GM23338 (cell line): ENCODE measurements around the gene MYLK. TPM values are rescaled to one million over a fixed set of nuclear protein-coding genes. Genes with fewer than 3 reads are reported as not detected.

Experiments
- ATAC-seq: fragments of 200-7000 bp; cut with Tn5 transposase; 3 replicates; pipeline ENCODE4 v1.9.1; 2020
- DNase-seq: peaks from one replicate; pipeline ENCODE4 v3.0.0-alpha.2; 2015; ENCODE audit warnings: low spot score
- H2AFZ ChIP-seq: fragments of 200-600 bp; sonication (generic); 2 replicates; pipeline ENCODE4 v1.8.0; 2016; ENCODE audit warnings: antibody characterized with exemption, mild to moderate bottlenecking, moderate library complexity
- H3F3A ChIP-seq: fragments of 200-600 bp; sonication (generic); replicated peaks from 2 replicates; pipeline ENCODE4 v1.8.0; 2017; ENCODE audit warnings: antibody characterized with exemption, mixed run types, low read depth
- H3K27ac ChIP-seq: fragments of 200-600 bp; sonication (generic); 2 replicates; pipeline ENCODE4 v1.6.1; 2016; ENCODE audit warnings: low read depth
- H3K27me3 ChIP-seq: fragments of 200-600 bp; sonication (generic); 2 replicates; pipeline ENCODE4 v1.8.0; 2016; ENCODE audit warnings: mild to moderate bottlenecking, mixed run types, moderate library complexity; ENCODE audit not compliant: insufficient read depth
- H3K36me3 ChIP-seq: fragments of 200-600 bp; sonication (generic); 2 replicates; pipeline ENCODE4 v1.8.0; 2016; ENCODE audit warnings: mild to moderate bottlenecking; ENCODE audit not compliant: insufficient read depth
- H3K4me1 ChIP-seq: fragments of 200-600 bp; sonication (generic); 2 replicates; pipeline ENCODE4 v1.8.0; 2016; ENCODE audit warnings: mild to moderate bottlenecking, moderate library complexity; ENCODE audit not compliant: insufficient read depth
- H3K4me2 ChIP-seq: fragments of 200-600 bp; sonication (generic); 2 replicates; pipeline ENCODE4 v1.7.1; 2017; ENCODE audit warnings: mixed run types
- H3K4me3 ChIP-seq: fragments of 200-600 bp; sonication (generic); 2 replicates; pipeline ENCODE4 v1.6.1; 2016; ENCODE audit warnings: mixed run types
- H3K79me2 ChIP-seq: fragments of 200-600 bp; sonication (generic); replicated peaks from 2 replicates; pipeline ENCODE4 v1.8.0; 2017; ENCODE audit warnings: mild to moderate bottlenecking; ENCODE audit not compliant: insufficient read depth
- H3K9me2 ChIP-seq: fragments of 200-600 bp; sonication (generic); 2 replicates; pipeline ENCODE4 v1.8.0; 2017; ENCODE audit not compliant: insufficient read depth
- H4K20me1 ChIP-seq: fragments of 200-600 bp; sonication (generic); replicated peaks from 2 replicates; pipeline ENCODE4 v1.8.0; 2017; ENCODE audit warnings: mild to moderate bottlenecking; ENCODE audit not compliant: insufficient read depth
- H3K27ac Mint-ChIP-seq: 2 replicates; pipeline ENCODE4 v1.8.0; 2020; ENCODE audit warnings: inconsistent platforms, mild to moderate bottlenecking, moderate library complexity, mixed read lengths
- H3K27me3 Mint-ChIP-seq: 3 replicates; pipeline ENCODE4 v1.8.0; 2022; ENCODE audit warnings: low read depth, mild to moderate bottlenecking, moderate library complexity, mixed read lengths, inconsistent platforms; ENCODE audit not compliant: insufficient read depth, poor library complexity
- H3K36me3 Mint-ChIP-seq: 3 replicates; pipeline ENCODE4 v1.8.0; 2021; ENCODE audit warnings: low read depth, mild to moderate bottlenecking, inconsistent platforms, moderate library complexity, mixed read lengths
- H3K4me1 Mint-ChIP-seq: 3 replicates; pipeline ENCODE4 v1.8.0; 2020; ENCODE audit warnings: mild to moderate bottlenecking, inconsistent platforms, mixed read lengths
- H3K4me3 Mint-ChIP-seq: 3 replicates; pipeline ENCODE4 v1.8.0; 2021; ENCODE audit warnings: moderate library complexity, mild to moderate bottlenecking, inconsistent platforms, mixed read lengths
- H3K9me3 Mint-ChIP-seq: 3 replicates; pipeline ENCODE4 v1.8.0; 2020; ENCODE audit warnings: moderate library complexity, mild to moderate bottlenecking, inconsistent platforms, mixed read lengths
- EZH2 ChIP-seq: fragments of 200-600 bp; sonication (generic); IDR thresholded peaks from one replicate; pipeline ENCODE4 v1.8.0; 2017; ENCODE audit warnings: antibody characterized with exemption, mild to moderate bottlenecking, low read depth; ENCODE audit not compliant: unreplicated experiment
- EZH2phosphoT487 ChIP-seq: fragments of 200-600 bp; sonication (generic); IDR thresholded peaks from one replicate; pipeline ENCODE4 v1.8.1; 2018; ENCODE audit warnings: antibody characterized with exemption; ENCODE audit not compliant: unreplicated experiment
- POLR2AphosphoS5 ChIP-seq: IDR thresholded peaks from 2 replicates; pipeline ENCODE4 v1.6.1; 2016; ENCODE audit warnings: antibody characterized with exemption, low read depth
- STAT1 ChIP-seq: IDR thresholded peaks from one replicate; pipeline ENCODE4 v1.6.1; 2016; ENCODE audit warnings: antibody characterized with exemption; ENCODE audit not compliant: unreplicated experiment
- ZNF114 ChIP-seq: fragments of 250-450 bp; sonication (Bioruptor Pico); IDR thresholded peaks from 2 replicates; pipeline ENCODE4 v1.5.0; 2020; ENCODE audit warnings: mild to moderate bottlenecking, moderate library complexity
- ZNF462 ChIP-seq: fragments of 250-450 bp; sonication (Bioruptor Pico); IDR thresholded peaks from 2 replicates; pipeline ENCODE4 v1.5.0; 2020; ENCODE audit warnings: mild to moderate bottlenecking, moderate library complexity
- polyA plus RNA-seq: library from polyadenylated mRNA; unstranded; fragments of >200 nt; fragmentation: Nextera tagmentation; extraction: Ambion mirVana; gene quantifications from 2 replicates; pipeline ENCODE4 v1.2.1, GENCODE V29; 2016
- total RNA-seq: library from RNA; depleted of rRNA; stranded (reverse); fragments of >200 nt; shearing (Covaris generic); gene quantifications from 2 replicates; pipeline ENCODE4 v1.2.3, GENCODE V29; 2014
- TF ChIP-seq, protein P1 (sequence below), 2 experiments: fragments of 200-600 bp in 1 of 2; sonication (generic) in 1 of 2; conservative IDR thresholded peaks; 2 replicates each; pipeline versions ENCODE4 v1.5.1 to v1.6.1; 2016 to 2017; ENCODE audit warnings: antibody characterized with exemption in 2 of 2, low read depth in 2 of 2, mild to moderate bottlenecking in 2 of 2, moderate library complexity in 1 of 2

Gene MYLK
- total and polyA plus RNA-seq, 2 experiments from 2014 or later = 11.5 to 17.9 TPM

GRCh38 chr3:123661973-123662372, 222.2 kb downstream of the MYLK start (continued):
- TF ChIP-seq ZNF462 (CRISPR knock-in tag) = no peak
- TF ChIP-seq EZH2 = no peak
- TF ChIP-seq STAT1 = no peak
- TF ChIP-seq ZNF114 (CRISPR knock-in tag) = no peak
- TF ChIP-seq, protein P1, sequence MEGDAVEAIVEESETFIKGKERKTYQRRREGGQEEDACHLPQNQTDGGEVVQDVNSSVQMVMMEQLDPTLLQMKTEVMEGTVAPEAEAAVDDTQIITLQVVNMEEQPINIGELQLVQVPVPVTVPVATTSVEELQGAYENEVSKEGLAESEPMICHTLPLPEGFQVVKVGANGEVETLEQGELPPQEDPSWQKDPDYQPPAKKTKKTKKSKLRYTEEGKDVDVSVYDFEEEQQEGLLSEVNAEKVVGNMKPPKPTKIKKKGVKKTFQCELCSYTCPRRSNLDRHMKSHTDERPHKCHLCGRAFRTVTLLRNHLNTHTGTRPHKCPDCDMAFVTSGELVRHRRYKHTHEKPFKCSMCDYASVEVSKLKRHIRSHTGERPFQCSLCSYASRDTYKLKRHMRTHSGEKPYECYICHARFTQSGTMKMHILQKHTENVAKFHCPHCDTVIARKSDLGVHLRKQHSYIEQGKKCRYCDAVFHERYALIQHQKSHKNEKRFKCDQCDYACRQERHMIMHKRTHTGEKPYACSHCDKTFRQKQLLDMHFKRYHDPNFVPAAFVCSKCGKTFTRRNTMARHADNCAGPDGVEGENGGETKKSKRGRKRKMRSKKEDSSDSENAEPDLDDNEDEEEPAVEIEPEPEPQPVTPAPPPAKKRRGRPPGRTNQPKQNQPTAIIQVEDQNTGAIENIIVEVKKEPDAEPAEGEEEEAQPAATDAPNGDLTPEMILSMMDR (conservative IDR thresholded peaks at IDR 0.05; ENCODE audit: low read depth in 2 of 2) = no peak
- TF ChIP-seq POLR2AphosphoS5 = no peak

DNA sequence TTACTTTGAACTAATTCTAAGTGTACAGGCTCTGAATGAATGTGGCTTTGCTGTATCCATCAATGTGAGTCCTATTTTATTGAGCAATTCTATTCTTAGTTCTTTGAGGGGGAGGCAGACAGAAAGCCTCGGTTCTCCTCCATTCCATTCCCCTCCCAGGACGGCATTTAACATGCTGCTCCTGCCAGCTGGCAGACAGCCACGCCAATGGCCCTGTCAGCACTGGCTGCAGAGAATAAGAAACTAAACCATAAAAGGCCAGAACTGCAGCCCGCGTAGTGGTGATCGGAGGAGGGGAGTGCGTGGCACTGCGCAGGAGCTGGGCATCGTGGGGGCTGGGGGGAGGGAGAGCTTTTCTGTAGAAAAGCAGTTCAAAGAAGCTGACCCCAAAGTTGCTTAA, 223.2 kb downstream of the MYLK start:
- no peak overlapping the region for H3K4me3 ChIP-seq
- H3K4me2 ChIP-seq = no peak overlapping the region
- H3K4me1 ChIP-seq = no peaks in the 10 kb centered on the region
- H3K27ac ChIP-seq = no peak overlapping the region
- no peaks in the 10 kb centered on the region for H3K27me3 ChIP-seq
- H3K9me3 Mint-ChIP-seq = peaks cover 6% of the 10 kb centered on the region
- peaks cover 5% of the 10 kb centered on the region for H3K27me3 Mint-ChIP-seq
- H3K4me3 Mint-ChIP-seq = no peak overlapping the region
- DNase-seq (no peak), ATAC-seq (no peak)
- no peak overlapping the region for H2AFZ ChIP-seq
- H3K36me3 ChIP-seq = no peaks in the 10 kb centered on the region; the same call in 1 of the 2 replicates
- no peaks in the 10 kb centered on the region for H3K4me1 Mint-ChIP-seq
- H4K20me1 ChIP-seq = no peaks in the 10 kb centered on the region
- H3K79me2 ChIP-seq = no peaks in the 10 kb centered on the region
- H3F3A ChIP-seq = no peaks in the 10 kb centered on the region
- H3K27ac Mint-ChIP-seq = no peak overlapping the region
- peaks cover 22% of the 10 kb centered on the region for H3K36me3 Mint-ChIP-seq
- no peaks in the 10 kb centered on the region for H3K9me2 ChIP-seq
- TF ChIP-seq EZH2phosphoT487 (no peak), ZNF462 (CRISPR knock-in tag) (no peak), POLR2AphosphoS5 (no peak)
